DMS153 (cell line): Measurements from ENCODE around the gene IRF2BP1.
"Not testable (repeated sequence)": the region's sequence is repeated elsewhere in the genome, so short reads cannot be mapped to it uniquely, and the experiment has no call there.

Experiments used
- DNase-seq: peaks from one replicate; lab custom pipeline; 2025; lab: John Stamatoyannopoulos, UW

IRF2BP1 gene

GRCh38 chr19:45902651-45903625 is 17.0 kb upstream of the IRF2BP1 start:
- peak; percentile 96 for DNase-seq

- DNase-seq, result no peak
Measured at GRCh38 chr19:45901912-45902650, 16.1 kb upstream of the IRF2BP1 start, which contains the start of gene MYPOP. Gene MYPOP, minus strand, starts transcription at chr19:45902613. Its CDS starts 840 bp downstream, at chr19:45901773.

GRCh38 chr19:45901432-45901911 is 15.5 kb upstream of the IRF2BP1 start:
- no peak for DNase-seq

GRCh38 chr19:45900738-45901431 is 14.9 kb upstream of the IRF2BP1 start:
- no peak for DNase-seq

GRCh38 chr19:45899919-45900589 is 14.1 kb upstream of the IRF2BP1 start:
- DNase-seq, result no peak

- no peak for DNase-seq
Measured at GRCh38 chr19:45899253-45899652, 13.3 kb upstream of the IRF2BP1 start.

- no peak for DNase-seq
Measured at GRCh38 chr19:45897261-45897812, 11.4 kb upstream of the IRF2BP1 start.

GRCh38 chr19:45895983-45896599 is 10.2 kb upstream of the IRF2BP1 start:
- not testable (repeated sequence) for DNase-seq

GRCh38 chr19:45895519-45895972 is 9.6 kb upstream of the IRF2BP1 start:
- no peak for DNase-seq

- DNase-seq, result no peak
Measured at GRCh38 chr19:45890877-45891276, 4.9 kb upstream of the IRF2BP1 start.

GRCh38 chr19:45889210-45889885 is 3.4 kb upstream of the IRF2BP1 start:
- DNase-seq, result no peak

GRCh38 chr19:45887200-45887710 is 1.3 kb upstream of the IRF2BP1 start:
- no peak for DNase-seq

- peak; percentile 76 for DNase-seq
Measured at GRCh38 chr19:45886427-45887199, 672 bp upstream of the IRF2BP1 start.

GRCh38 chr19:45884682-45885555 is 1.0 kb downstream of the IRF2BP1 start:
- DNase-seq, result no peak

GRCh38 chr19:45883881-45884681 is 1.9 kb downstream of the IRF2BP1 start:
- no peak for DNase-seq

- no peak for DNase-seq
Measured at GRCh38 chr19:45883586-45883880, 2.4 kb downstream of the IRF2BP1 start.
